Neuronal stem cell (in vitro differentiated cells): ENCODE measurements around the gene ZDHHC7.

Source experiments
- DNase-seq: peaks from one replicate; pipeline ENCODE4 v3.0.0-alpha.2; 2013; ENCODE audit warnings: low spot score
- H2AFZ ChIP-seq: one replicate; pipeline ENCODE4 v1.6.1; 2013; ENCODE audit warnings: mild to moderate bottlenecking, low read length, inconsistent platforms
- H2AK5ac ChIP-seq: 2 replicates; pipeline ENCODE4 v1.6.1; 2013; ENCODE audit warnings: low read depth, mild to moderate bottlenecking, inconsistent platforms, low read length, moderate library complexity, mixed read lengths
- H2BK120ac ChIP-seq: 2 replicates; pipeline ENCODE4 v1.6.1; 2013; ENCODE audit warnings: low read depth, mild to moderate bottlenecking, inconsistent platforms, low read length, moderate library complexity, mixed read lengths
- H2BK12ac ChIP-seq: one replicate; pipeline ENCODE4 v1.6.1; 2013; ENCODE audit warnings: low read length, inconsistent platforms
- H2BK15ac ChIP-seq: 2 replicates; pipeline ENCODE4 v1.6.1; 2013; ENCODE audit warnings: mild to moderate bottlenecking, low read length, inconsistent platforms, mixed read lengths
- H2BK5ac ChIP-seq: one replicate; pipeline ENCODE4 v1.6.1; 2013; ENCODE audit warnings: inconsistent platforms, mild to moderate bottlenecking, low read length, moderate library complexity
- H3K14ac ChIP-seq: one replicate; pipeline ENCODE4 v1.6.1; 2013; ENCODE audit warnings: low read length, inconsistent platforms
- H3K18ac ChIP-seq: 2 replicates; pipeline ENCODE4 v1.6.1; 2013; ENCODE audit warnings: low read length, inconsistent platforms
- H3K23ac ChIP-seq: 2 replicates; pipeline ENCODE4 v1.6.1; 2013; ENCODE audit warnings: low read depth, mild to moderate bottlenecking, mixed read lengths, low read length, inconsistent platforms; ENCODE audit not compliant: poor library complexity
- H3K27ac ChIP-seq: replicated peaks from 3 replicates; pipeline ENCODE4 v1.5.1; 2013; ENCODE audit warnings: low read length, inconsistent platforms
- H3K27me3 ChIP-seq, 3 experiments: 2 replicates each; pipeline ENCODE4 v1.6.1; 2013; ENCODE audit warnings: low read length in 3 of 3, mild to moderate bottlenecking in 2 of 3, inconsistent platforms in 1 of 3, low read depth in 1 of 3, mixed read lengths in 1 of 3, moderate library complexity in 1 of 3; ENCODE audit not compliant: control insufficient read depth in 3 of 3, insufficient read depth in 3 of 3
- H3K36me3 ChIP-seq, 2 donors: replicated peaks in 1 of 2; 2 replicates each; pipeline ENCODE4 v1.6.1; 2013; ENCODE audit warnings: low read length in 2 of 2; ENCODE audit not compliant: control insufficient read depth in 2 of 2, insufficient read depth in 2 of 2
- H3K4ac ChIP-seq: 2 replicates; pipeline ENCODE4 v1.6.1; 2013; ENCODE audit warnings: inconsistent platforms, mild to moderate bottlenecking, low read length, moderate library complexity
- H3K4me1 ChIP-seq, 2 donors: 1 replicate in 1 of 2; 2 replicates in 1 of 2; pipeline ENCODE4 v1.6.1; 2013; ENCODE audit warnings: low read length in 2 of 2, low read depth in 1 of 2; ENCODE audit not compliant: control insufficient read depth in 2 of 2, insufficient read depth in 1 of 2
- H3K4me2 ChIP-seq: one replicate; pipeline ENCODE4 v1.6.1; 2013; ENCODE audit warnings: mild to moderate bottlenecking, low read length, inconsistent platforms; ENCODE audit not compliant: insufficient read depth, poor library complexity, severe bottlenecking
- H3K4me3 ChIP-seq, 2 donors: 2 replicates each; pipeline ENCODE4 v1.5.1; 2013; ENCODE audit warnings: low read length in 2 of 2, mild to moderate bottlenecking in 2 of 2, inconsistent platforms in 1 of 2, moderate library complexity in 1 of 2
- H3K79me1 ChIP-seq: one replicate; pipeline ENCODE4 v1.6.1; 2013; ENCODE audit warnings: low read depth, mild to moderate bottlenecking, inconsistent platforms, low read length, moderate library complexity
- H3K9ac ChIP-seq: one replicate; pipeline ENCODE4 v1.6.1; 2013; ENCODE audit warnings: mild to moderate bottlenecking, low read depth, low read length, inconsistent platforms; ENCODE audit not compliant: poor library complexity
- H3K9me3 ChIP-seq, 2 donors: replicated peaks in 1 of 2; 2 replicates each; pipeline versions ENCODE3 to v1.6.1; 2013; ENCODE audit warnings: low read length in 2 of 2, mild to moderate bottlenecking in 2 of 2, inconsistent platforms in 1 of 2, low read depth in 1 of 2, mixed read lengths in 1 of 2, moderate library complexity in 1 of 2; ENCODE audit not compliant: control insufficient read depth in 2 of 2, insufficient read depth in 1 of 2
- H4K8ac ChIP-seq: one replicate; pipeline ENCODE4 v1.6.1; 2013; ENCODE audit warnings: low read depth, mild to moderate bottlenecking, inconsistent platforms, low read length, moderate library complexity
- H4K91ac ChIP-seq: one replicate; pipeline ENCODE4 v1.6.1; 2013; ENCODE audit warnings: low read length, low read depth, mild to moderate bottlenecking, inconsistent platforms; ENCODE audit not compliant: poor library complexity
- WGBS, 2 donors: extraction: QIAGEN DNeasy Blood & Tissue Kit; methylation state at CpG; one replicate each; pipeline ENCODE4 v1.1.7; 2013; ENCODE audit warnings: missing lambda C conversion rate in 2 of 2, mixed read lengths in 1 of 2; ENCODE audit not compliant: insufficient read length in 2 of 2, insufficient replicate concordance in 1 of 2; ENCODE audit errors: extremely low coverage in 2 of 2; 5-methylcytosine and 5-hydroxymethylcytosine counted together

ZDHHC7 gene

GRCh38 chr16:84950906-84951305 is 60.4 kb downstream of the ZDHHC7 start:
- Histone ChIP-seq H3K4me2 (no peak overlapping the region), H3K9ac (peak overlapping the region; percentile 18), H3K27me3 (peaks cover 0 to 3% (median 0%) of the 10 kb centered on the region in 3 experiments), H2BK120ac (no peak overlapping the region), H2BK15ac (no peak overlapping the region), H3K36me3 (no peaks in the 10 kb centered on the region), H3K4ac (no peak overlapping the region), H3K9me3 (no peaks in the 10 kb centered on the region), H4K8ac (no peak overlapping the region), H3K4me3 (no peak overlapping the region), H3K18ac (no peak overlapping the region), H3K79me1 (no peaks in the 10 kb centered on the region), H3K4me1 (peaks cover 7 to 18% of the 10 kb centered on the region in 2 donors), H2BK5ac (no peak overlapping the region), H4K91ac (no peak overlapping the region), H3K27ac (no peak overlapping the region), H3K23ac (peak overlapping the region; percentile 16), H3K14ac (no peak overlapping the region), H2BK12ac (no peak overlapping the region), H2AK5ac (peak overlapping the region; percentile 8), H2AFZ (no peak overlapping the region)
- DNase-seq = no peak
- WGBS, 2 donors = no CpG with 5 or more reads among the region's 10 CpGs

- Histone ChIP-seq H2BK5ac (no peak overlapping the region), H2BK15ac (no peak overlapping the region), H3K4ac (no peak overlapping the region), H4K8ac (no peak overlapping the region), H3K23ac (no peak overlapping the region), H2AFZ (no peak overlapping the region), H3K4me1 (peaks cover 7 to 18% of the 10 kb centered on the region in 2 donors), H3K27ac (no peak overlapping the region), H3K18ac (no peak overlapping the region), H2AK5ac (no peak overlapping the region), H3K14ac (no peak overlapping the region), H3K27me3 (peaks cover 0 to 3% (median 0%) of the 10 kb centered on the region in 3 experiments), H3K9ac (no peak overlapping the region), H3K79me1 (no peaks in the 10 kb centered on the region), H3K4me2 (no peak overlapping the region), H2BK12ac (no peak overlapping the region), H3K36me3 (no peaks in the 10 kb centered on the region), H3K4me3 (no peak overlapping the region), H4K91ac (no peak overlapping the region), H3K9me3 (no peaks in the 10 kb centered on the region), H2BK120ac (no peak overlapping the region)
- no peak for DNase-seq
- no CpG with 5 or more reads among the region's 10 CpGs for WGBS, 2 donors
These were observed 61.4 kb downstream of the ZDHHC7 start for GRCh38 chr16:84949772-84950436.

GRCh38 chr16:84948851-84949610 is 62.3 kb downstream of the ZDHHC7 start:
- Histone ChIP-seq H3K4me1 (peaks cover 7 to 16% of the 10 kb centered on the region in 2 donors), H2BK120ac (no peak overlapping the region), H3K4me2 (no peak overlapping the region), H3K27me3 (peaks cover 0 to 3% (median 3%) of the 10 kb centered on the region in 3 experiments), H3K9me3 (no peaks in the 10 kb centered on the region), H2BK5ac (no peak overlapping the region), H4K8ac (no peak overlapping the region), H3K36me3 (no peaks in the 10 kb centered on the region), H2AFZ (no peak overlapping the region), H3K23ac (peak overlapping the region; percentile 45), H3K14ac (peak overlapping the region; percentile 47), H2AK5ac (no peak overlapping the region), H3K4ac (no peak overlapping the region), H2BK15ac (peak overlapping the region; percentile 61), H3K27ac (no peak overlapping the region), H3K4me3 (peak overlapping the region in 1 of 2 donors; percentile 7), H3K9ac (peak overlapping the region; percentile 10), H2BK12ac (no peak overlapping the region), H3K79me1 (no peaks in the 10 kb centered on the region), H3K18ac (peak overlapping the region; percentile 52), H4K91ac (no peak overlapping the region)
- no peak for DNase-seq
- WGBS, 2 donors = no CpG with 5 or more reads among the region's 10 CpGs
